PFSK-1 (cell line): ENCODE measurements around the gene CSKMT.

Source experiments
- FOXP2 ChIP-seq: optimal IDR thresholded peaks from 2 replicates; pipeline ENCODE3; 2011; ENCODE audit warnings: borderline replicate concordance, control low read depth, inconsistent platforms; ENCODE audit not compliant: insufficient read depth; ENCODE audit errors: extremely low read length, extremely low read depth
- POLR2AphosphoS5 ChIP-seq: IDR thresholded peaks from 2 replicates; pipeline ENCODE4 v1.6.1; 2012; ENCODE audit warnings: low read depth, mild to moderate bottlenecking, control low read depth, low read length, moderate library complexity
- SIN3A ChIP-seq: IDR thresholded peaks from 2 replicates; pipeline ENCODE4 v1.6.1; 2012; ENCODE audit warnings: mild to moderate bottlenecking, low read length, moderate library complexity, borderline replicate concordance; ENCODE audit not compliant: insufficient read depth
- TAF1 ChIP-seq: IDR thresholded peaks from 2 replicates; pipeline ENCODE4 v1.6.1; 2012; ENCODE audit warnings: low read length, control low read depth, borderline replicate concordance; ENCODE audit not compliant: insufficient read depth
- TF ChIP-seq, protein P1 (sequence below), 2 experiments: IDR thresholded peaks; 2 replicates each; pipeline versions ENCODE4 v1.6.1 to v1.8.0; 2011 to 2012; ENCODE audit warnings: low read depth in 2 of 2, low read length in 2 of 2, control low read depth in 1 of 2, inconsistent platforms in 1 of 2, mild to moderate bottlenecking in 1 of 2, moderate library complexity in 1 of 2; ENCODE audit not compliant: insufficient read depth in 1 of 2

The CSKMT gene

DNA sequence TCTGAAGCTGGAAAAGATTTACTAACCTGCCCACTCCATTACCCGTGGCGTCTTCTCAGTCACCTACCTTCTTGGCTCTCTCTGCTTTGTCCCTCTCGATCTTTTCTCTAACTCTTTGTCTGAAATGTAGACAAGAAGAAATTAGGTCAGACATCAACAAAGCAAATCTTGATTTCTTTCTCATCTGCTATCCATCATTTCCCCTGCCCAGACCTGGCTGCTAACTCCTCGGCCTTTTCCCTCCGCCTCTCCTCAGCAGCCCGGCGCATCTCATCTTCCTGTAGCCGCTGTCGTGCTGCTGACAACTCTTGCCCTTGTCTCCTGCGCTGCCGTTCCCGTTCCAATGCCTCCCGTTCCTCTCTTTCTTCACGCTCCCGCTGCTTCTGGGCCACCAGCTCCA is 12.6 kb downstream of the CSKMT start:
- TF ChIP-seq, protein P1, sequence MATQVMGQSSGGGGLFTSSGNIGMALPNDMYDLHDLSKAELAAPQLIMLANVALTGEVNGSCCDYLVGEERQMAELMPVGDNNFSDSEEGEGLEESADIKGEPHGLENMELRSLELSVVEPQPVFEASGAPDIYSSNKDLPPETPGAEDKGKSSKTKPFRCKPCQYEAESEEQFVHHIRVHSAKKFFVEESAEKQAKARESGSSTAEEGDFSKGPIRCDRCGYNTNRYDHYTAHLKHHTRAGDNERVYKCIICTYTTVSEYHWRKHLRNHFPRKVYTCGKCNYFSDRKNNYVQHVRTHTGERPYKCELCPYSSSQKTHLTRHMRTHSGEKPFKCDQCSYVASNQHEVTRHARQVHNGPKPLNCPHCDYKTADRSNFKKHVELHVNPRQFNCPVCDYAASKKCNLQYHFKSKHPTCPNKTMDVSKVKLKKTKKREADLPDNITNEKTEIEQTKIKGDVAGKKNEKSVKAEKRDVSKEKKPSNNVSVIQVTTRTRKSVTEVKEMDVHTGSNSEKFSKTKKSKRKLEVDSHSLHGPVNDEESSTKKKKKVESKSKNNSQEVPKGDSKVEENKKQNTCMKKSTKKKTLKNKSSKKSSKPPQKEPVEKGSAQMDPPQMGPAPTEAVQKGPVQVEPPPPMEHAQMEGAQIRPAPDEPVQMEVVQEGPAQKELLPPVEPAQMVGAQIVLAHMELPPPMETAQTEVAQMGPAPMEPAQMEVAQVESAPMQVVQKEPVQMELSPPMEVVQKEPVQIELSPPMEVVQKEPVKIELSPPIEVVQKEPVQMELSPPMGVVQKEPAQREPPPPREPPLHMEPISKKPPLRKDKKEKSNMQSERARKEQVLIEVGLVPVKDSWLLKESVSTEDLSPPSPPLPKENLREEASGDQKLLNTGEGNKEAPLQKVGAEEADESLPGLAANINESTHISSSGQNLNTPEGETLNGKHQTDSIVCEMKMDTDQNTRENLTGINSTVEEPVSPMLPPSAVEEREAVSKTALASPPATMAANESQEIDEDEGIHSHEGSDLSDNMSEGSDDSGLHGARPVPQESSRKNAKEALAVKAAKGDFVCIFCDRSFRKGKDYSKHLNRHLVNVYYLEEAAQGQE (IDR thresholded peaks at IDR 0.05; ENCODE audit: insufficient read depth in 1 of 2, low read depth in 2 of 2, low read length in 2 of 2): no peak
- no peak for TF ChIP-seq SIN3A
- TF ChIP-seq TAF1: no peak
- no peak for TF ChIP-seq FOXP2
- no peak for TF ChIP-seq POLR2AphosphoS5

DNA sequence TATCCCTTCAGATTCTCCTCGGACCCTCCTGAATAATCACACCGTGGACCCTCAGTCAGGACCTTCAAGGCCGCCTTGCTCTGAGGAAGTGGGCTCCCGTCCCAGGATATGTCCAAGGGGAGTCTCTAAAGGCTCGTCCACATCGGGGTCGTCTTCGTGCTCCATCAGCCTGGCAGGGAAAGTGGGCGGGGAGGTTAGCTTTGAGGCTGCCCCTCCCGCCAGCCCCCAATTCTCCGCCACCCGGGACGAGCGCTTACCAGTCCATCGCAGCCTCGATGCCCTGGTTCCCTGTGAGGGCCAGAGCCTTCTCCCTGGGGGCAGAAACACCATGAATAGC is 13.3 kb downstream of the CSKMT start:
- no peak for TF ChIP-seq SIN3A
- no peak for TF ChIP-seq FOXP2
- TF ChIP-seq POLR2AphosphoS5: no peak
- TF ChIP-seq, protein P1 (IDR thresholded peaks at IDR 0.05; ENCODE audit: insufficient read depth in 1 of 2, low read depth in 2 of 2, low read length in 2 of 2): no peak
- no peak for TF ChIP-seq TAF1

DNA sequence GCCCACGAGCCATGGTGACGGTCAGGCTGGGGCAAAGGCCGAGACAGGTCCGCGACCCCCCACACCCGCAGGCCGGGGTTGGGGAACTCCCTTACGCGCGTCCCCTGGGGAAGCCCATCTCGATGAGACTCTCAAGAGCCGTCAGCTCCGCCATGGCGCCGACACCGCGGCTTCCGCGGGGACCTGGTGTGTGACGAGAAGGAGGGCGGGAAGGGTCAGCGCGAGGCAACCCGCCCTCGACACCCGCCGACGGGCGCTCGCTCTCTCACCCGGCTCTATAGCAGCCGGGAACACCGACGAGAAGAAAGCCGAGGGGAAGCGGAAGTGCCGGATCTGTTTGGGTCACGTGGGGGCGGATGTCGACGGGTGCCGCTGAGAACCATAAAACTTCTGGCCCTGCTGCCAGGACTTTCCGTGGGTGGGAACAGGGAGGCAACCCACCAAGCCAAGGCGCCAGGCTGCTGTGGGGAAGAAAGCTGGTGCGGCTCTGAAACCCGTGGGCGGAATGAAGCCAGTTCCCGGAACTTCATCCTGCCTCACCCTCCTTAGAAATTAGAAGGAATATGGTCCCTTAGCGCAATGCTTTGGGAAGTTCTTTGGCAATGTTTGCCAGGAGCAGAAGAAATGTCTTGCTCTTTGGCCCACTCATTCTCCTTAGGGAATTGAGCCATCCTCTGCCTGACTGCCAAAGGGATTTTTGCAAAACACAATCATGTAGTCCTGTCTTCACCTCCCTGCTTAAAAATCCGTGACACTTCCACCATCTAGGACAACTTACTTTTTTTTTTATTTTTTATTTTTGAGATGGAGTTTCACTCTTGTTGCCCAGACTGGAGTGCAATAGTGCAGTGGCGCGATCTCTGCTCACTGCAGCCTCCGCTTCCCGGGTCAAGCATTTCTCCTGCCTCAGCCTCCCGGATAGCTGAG is 13.9 kb downstream of the CSKMT start, which contains the start of gene UBXN1:
UBXN1 (minus strand) TSS at position 304 of the 927 bp plus-strand sequence; CDS start at position 154, 150 bp downstream.
- TF ChIP-seq TAF1 (peak; percentile 60; the same call in 1 of the 2 replicates), FOXP2 (peak; percentile 23), POLR2AphosphoS5 (peak; percentile 72), SIN3A (peak; percentile 82; the same call in 1 of the 2 replicates)
- TF ChIP-seq, protein P1 (IDR thresholded peaks at IDR 0.05; ENCODE audit: insufficient read depth in 1 of 2, low read depth in 2 of 2, low read length in 2 of 2): peak in 1 of 2 experiments; percentile 73; a peak in 2 of 4 replicates

DNA sequence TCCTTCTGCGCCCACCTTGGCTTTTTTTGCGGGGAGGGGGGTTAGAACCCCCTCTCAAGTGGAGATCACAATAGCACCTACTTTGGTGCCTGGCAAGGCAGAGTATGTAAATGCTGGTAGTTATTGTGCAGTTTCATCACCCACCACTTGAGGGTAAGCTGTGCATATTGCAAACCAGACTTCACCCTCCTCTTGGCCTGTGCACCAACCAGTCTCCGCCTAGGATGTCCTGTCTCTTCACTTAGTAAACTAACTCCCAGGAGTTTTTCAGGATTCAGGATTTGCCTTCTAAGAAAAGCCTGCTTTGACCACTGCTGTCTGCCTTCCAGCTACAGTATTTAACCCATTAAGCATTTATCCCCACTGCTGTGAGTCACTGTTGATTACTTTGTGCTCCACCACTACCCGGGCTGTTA is 15.7 kb downstream of the CSKMT start:
- TF ChIP-seq SIN3A (no peak), TAF1 (no peak), FOXP2 (no peak), POLR2AphosphoS5 (no peak)
- TF ChIP-seq, protein P1 (IDR thresholded peaks at IDR 0.05; ENCODE audit: insufficient read depth in 1 of 2, low read depth in 2 of 2, low read length in 2 of 2): no peak
